Right atrium auricular region (tissue), 2 donors: ENCODE results near the gene ARHGAP32. TPM values are rescaled to one million over a fixed set of nuclear protein-coding genes. Genes with fewer than 3 reads are reported as not detected.

Experiments
- DNase-seq: peaks from one replicate; pipeline ENCODE4 v3.0.0-alpha.2; 2019; ENCODE audit warnings: low spot score
- H3K27ac ChIP-seq, 2 donors: fragments of 200-600 bp; sonication (generic); 1 replicate in 1 of 2; 2 replicates in 1 of 2; pipeline ENCODE4 v1.5.1; 2016 to 2019
- H3K27me3 ChIP-seq, 2 donors: fragments of 200-600 bp; sonication (generic); one replicate each; pipeline versions ENCODE4 v1.5.1 to v1.6.0; 2017 to 2019
- H3K36me3 ChIP-seq: fragments of 200-600 bp; sonication (generic); one replicate; pipeline ENCODE4 v1.5.1; 2016
- H3K4me1 ChIP-seq, 2 donors: fragments of 200-600 bp; sonication (generic); one replicate each; pipeline versions ENCODE4 v1.5.1 to v1.6.0; 2017 to 2019
- H3K4me3 ChIP-seq, 2 donors: fragments of 200-600 bp; sonication (generic); 1 replicate in 1 of 2; 2 replicates in 1 of 2; pipeline ENCODE4 v1.5.1; 2017 to 2019; ENCODE audit warnings: mild to moderate bottlenecking in 1 of 2, moderate library complexity in 1 of 2
- H3K9me3 ChIP-seq, 2 donors: fragments of 200-600 bp; sonication (generic); one replicate each; pipeline ENCODE4 v1.5.1; 2019
- total RNA-seq, 2 donors: library from RNA; depleted of rRNA; stranded (reverse); fragments of >200 nt; gene quantifications; one replicate each; pipeline ENCODE4 v1.1.0, GENCODE V29; 2016
- TF ChIP-seq, protein P1 (sequence below), 2 donors: fragments of 200-600 bp; sonication (generic); IDR thresholded peaks; one replicate each; pipeline ENCODE4 v1.5.1; 2019; ENCODE audit warnings: antibody characterized with exemption in 2 of 2

ARHGAP32 gene
- total RNA-seq, 2 donors from 2014 or later: 5.2 to 10.5 TPM

DNA sequence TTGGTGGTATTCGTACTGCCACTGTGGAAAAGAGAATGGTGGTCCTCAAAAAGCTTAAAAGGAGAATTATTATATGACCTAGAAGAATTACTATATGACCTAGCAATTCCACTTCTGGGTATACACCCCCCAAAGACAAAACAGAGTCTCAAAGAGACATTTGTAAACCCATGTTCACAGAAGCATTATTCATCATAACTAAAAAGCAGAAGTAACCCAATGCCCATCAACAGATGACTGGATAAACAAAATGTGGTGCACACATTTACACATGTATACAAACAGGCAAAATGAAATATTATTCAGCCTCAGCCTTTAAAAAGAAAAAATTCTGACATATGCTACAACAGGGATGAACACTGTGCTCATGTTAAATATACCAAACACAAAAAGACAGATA, 89.4 kb downstream of the ARHGAP32 start:
- no peaks in the 10 kb centered on the region for H3K27me3 ChIP-seq

DNA sequence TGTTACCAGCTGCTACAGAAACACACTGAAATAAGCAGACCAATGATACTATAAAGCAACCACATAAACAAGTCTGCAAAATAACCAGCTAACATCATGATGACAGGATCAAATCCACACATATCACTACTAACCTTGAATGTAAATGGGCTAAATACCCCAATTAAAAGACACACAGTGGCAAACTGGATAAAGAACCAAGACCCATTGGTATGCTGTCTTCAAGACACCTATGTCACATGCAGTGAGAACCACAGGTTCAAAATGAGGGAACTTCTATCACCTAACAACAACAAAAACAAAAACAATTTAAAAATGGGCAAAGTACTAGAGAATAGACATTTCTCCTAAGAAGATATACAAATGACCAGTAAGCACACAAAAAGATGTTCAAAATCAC, 89.9 kb downstream of the ARHGAP32 start:
- peaks cover 0 to 43% of the 10 kb centered on the region in 2 donors for H3K9me3 ChIP-seq
- no peaks in the 10 kb centered on the region for H3K27me3 ChIP-seq
- no peak overlapping the region for H3K4me3 ChIP-seq
- no peak overlapping the region for H3K27ac ChIP-seq
- no peaks in the 10 kb centered on the region for H3K4me1 ChIP-seq
- DNase-seq: no peak
- TF ChIP-seq, protein P1, sequence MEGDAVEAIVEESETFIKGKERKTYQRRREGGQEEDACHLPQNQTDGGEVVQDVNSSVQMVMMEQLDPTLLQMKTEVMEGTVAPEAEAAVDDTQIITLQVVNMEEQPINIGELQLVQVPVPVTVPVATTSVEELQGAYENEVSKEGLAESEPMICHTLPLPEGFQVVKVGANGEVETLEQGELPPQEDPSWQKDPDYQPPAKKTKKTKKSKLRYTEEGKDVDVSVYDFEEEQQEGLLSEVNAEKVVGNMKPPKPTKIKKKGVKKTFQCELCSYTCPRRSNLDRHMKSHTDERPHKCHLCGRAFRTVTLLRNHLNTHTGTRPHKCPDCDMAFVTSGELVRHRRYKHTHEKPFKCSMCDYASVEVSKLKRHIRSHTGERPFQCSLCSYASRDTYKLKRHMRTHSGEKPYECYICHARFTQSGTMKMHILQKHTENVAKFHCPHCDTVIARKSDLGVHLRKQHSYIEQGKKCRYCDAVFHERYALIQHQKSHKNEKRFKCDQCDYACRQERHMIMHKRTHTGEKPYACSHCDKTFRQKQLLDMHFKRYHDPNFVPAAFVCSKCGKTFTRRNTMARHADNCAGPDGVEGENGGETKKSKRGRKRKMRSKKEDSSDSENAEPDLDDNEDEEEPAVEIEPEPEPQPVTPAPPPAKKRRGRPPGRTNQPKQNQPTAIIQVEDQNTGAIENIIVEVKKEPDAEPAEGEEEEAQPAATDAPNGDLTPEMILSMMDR (IDR thresholded peaks at IDR 0.05): no peak
- no peaks in the 10 kb centered on the region for H3K36me3 ChIP-seq

More for the DNA sequence above, 89.4 kb downstream of the ARHGAP32 start:
- H3K4me1 ChIP-seq: no peaks in the 10 kb centered on the region
- DNase-seq: no peak
- H3K9me3 ChIP-seq: peaks cover 0 to 38% of the 10 kb centered on the region in 2 donors
- TF ChIP-seq, protein P1 (IDR thresholded peaks at IDR 0.05): no peak
- H3K36me3 ChIP-seq: no peaks in the 10 kb centered on the region
- H3K27ac ChIP-seq: no peak overlapping the region
- no peak overlapping the region for H3K4me3 ChIP-seq

DNA sequence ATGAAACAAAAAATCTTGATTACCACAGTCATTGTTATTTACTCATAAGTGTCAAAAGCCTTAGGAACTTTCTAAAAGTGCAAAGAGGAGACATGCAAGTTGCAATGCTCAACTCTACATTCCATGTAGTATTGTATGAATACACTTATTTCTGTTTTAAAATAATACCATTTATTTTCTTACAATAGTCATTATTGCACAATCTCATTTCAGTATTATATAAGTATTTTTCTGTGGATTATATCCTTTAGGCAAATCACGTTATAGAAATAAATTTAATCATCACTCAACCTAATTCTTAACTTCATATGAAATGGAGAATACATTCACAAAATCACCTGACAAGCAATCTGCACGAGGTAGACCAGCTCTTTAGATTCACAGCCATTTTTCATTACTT, 98.8 kb downstream of the ARHGAP32 start:
- no peak overlapping the region for H3K4me3 ChIP-seq
- no peak overlapping the region for H3K27ac ChIP-seq
- DNase-seq: no peak
- no peaks in the 10 kb centered on the region for H3K36me3 ChIP-seq
- TF ChIP-seq, protein P1 (IDR thresholded peaks at IDR 0.05): no peak
- no peaks in the 10 kb centered on the region for H3K27me3 ChIP-seq
- H3K9me3 ChIP-seq: peaks cover 0 to 15% of the 10 kb centered on the region in 2 donors
- H3K4me1 ChIP-seq: no peaks in the 10 kb centered on the region

DNA sequence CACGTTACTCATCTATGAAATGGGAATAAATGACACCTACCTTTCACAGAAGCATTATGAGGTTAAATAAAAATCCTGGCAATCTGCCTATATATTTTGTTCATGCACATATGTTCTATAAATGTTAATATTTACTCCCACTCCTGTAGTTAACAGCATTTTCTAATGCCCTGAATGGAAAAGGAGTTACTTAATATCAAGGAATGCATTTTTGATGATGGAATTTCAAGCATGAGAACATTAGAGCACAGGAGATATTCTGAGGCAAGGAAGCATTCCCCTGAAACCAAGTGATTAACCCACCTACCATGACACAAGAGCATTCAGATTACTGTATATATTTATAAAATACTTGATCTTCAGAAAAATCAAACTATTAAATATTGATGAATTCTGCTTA, 102.1 kb downstream of the ARHGAP32 start:
- TF ChIP-seq, protein P1 (IDR thresholded peaks at IDR 0.05): no peak

DNA sequence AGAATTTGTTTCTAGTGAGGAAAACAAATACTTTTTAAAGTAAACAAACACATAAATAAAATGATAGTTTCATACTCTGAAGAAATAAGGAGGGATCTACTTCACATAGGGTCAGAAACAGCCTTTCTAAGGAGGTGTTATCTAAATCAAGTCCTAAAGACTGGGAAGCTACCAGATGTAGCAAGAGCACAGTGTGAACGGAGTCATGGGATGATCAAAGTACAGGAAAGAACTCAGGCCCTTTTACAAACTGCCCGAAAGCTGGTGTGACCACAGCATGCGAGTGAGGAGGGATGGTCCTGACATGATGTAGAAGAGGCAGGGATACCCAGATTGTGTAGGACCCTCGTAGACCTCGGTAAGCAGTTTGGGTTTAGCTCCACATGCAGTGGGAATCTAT, 102.8 kb downstream of the ARHGAP32 start:
- Histone ChIP-seq H3K27me3 (no peaks in the 10 kb centered on the region), H3K9me3 (peaks cover 0 to 8% of the 10 kb centered on the region in 2 donors), H3K4me3 (no peak overlapping the region), H3K27ac (no peak overlapping the region), H3K36me3 (no peaks in the 10 kb centered on the region), H3K4me1 (no peaks in the 10 kb centered on the region)
- TF ChIP-seq, protein P1 (IDR thresholded peaks at IDR 0.05): no peak
- DNase-seq: no peak

More for the DNA sequence above, 102.1 kb downstream of the ARHGAP32 start:
- Histone ChIP-seq H3K27ac (no peak overlapping the region), H3K27me3 (no peaks in the 10 kb centered on the region), H3K36me3 (no peaks in the 10 kb centered on the region), H3K4me3 (no peak overlapping the region), H3K4me1 (no peaks in the 10 kb centered on the region), H3K9me3 (no peaks in the 10 kb centered on the region)
- no peak for DNase-seq

DNA sequence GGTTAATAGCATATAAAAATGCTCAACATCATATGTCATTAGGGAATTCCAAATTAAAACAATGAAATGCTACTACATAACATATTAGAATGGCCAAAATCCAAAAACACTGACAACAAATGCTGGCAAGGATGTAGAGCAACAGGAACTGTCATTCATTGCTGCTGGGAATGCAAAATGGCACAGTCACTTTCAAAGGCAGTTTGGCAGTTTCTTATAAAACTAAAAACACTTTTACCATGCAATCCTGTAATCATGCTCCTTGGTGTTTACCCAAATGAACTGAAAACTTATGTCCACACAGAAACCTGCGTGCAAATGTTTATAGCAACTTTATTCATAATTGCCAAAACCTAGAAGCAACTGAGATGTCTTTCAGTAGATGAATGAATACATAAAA, 105.1 kb downstream of the ARHGAP32 start:
- H3K4me3 ChIP-seq: no peak overlapping the region
- no peak for DNase-seq
- H3K27ac ChIP-seq: no peak overlapping the region
- TF ChIP-seq, protein P1 (IDR thresholded peaks at IDR 0.05): no peak
- no peaks in the 10 kb centered on the region for H3K36me3 ChIP-seq
- no peaks in the 10 kb centered on the region for H3K27me3 ChIP-seq
- no peaks in the 10 kb centered on the region for H3K4me1 ChIP-seq
- peaks cover 0 to 22% of the 10 kb centered on the region in 2 donors for H3K9me3 ChIP-seq
